T-cell (primary cell): Measurements from ENCODE around the gene MIF4GD. TPM values are rescaled to one million over a fixed set of nuclear protein-coding genes. Genes with fewer than 3 reads are reported as not detected.
A peak's percentile ranks its signal among the peaks of the same experiment; 100 is the strongest.

Experiments
- ATAC-seq, 4 experiments: fragments of 200-7000 bp in 3 of 4; fragments of 150-1000 bp in 1 of 4; cut with Tn5 transposase; replicated peaks in 1 of 4; 1 replicate in 3 of 4; 2 replicates in 1 of 4; pipeline ENCODE4 v1.10.0; 2021; ENCODE audit warnings: moderate library complexity in 3 of 4, mild to moderate bottlenecking in 2 of 4, moderate number of reproducible peaks in 1 of 4
- CTCF ChIA-PET, 2 donors: fragments of 300-600 bp; sonication (Branson Sonifier 250); formaldehyde crosslinking; loops; one replicate each; lab custom pipeline; 2022; ENCODE audit warnings: antibody characterized with exemption in 2 of 2; lab: Charles Lee
- POLR2A ChIA-PET, 2 donors: fragments of 300-600 bp; sonication (Branson Sonifier 250); formaldehyde crosslinking; loops; one replicate each; lab custom pipeline; 2022; ENCODE audit warnings: antibody characterized with exemption in 2 of 2; lab: Charles Lee
- DNase-seq, 35 experiments: peaks; one replicate each; pipeline versions ENCODE4 v3.0.0 to v3.0.0-alpha.2; 2013 to 2023
- H3K27ac ChIP-seq: one replicate; pipeline ENCODE4 v1.5.1; 2013; ENCODE audit warnings: low read length
- H3K27me3 ChIP-seq, 2 experiments: replicated peaks in 1 of 2; 1 replicate in 1 of 2; 2 replicates in 1 of 2; pipeline versions ENCODE4 v1.6.1 to v1.7.0; 2013; ENCODE audit warnings: low read length in 1 of 2, mixed read lengths in 1 of 2; ENCODE audit not compliant: control insufficient read depth in 2 of 2, insufficient read depth in 2 of 2; ENCODE audit errors: extremely low read depth in 1 of 2
- H3K36me3 ChIP-seq, 2 donors: 1 replicate in 1 of 2; 2 replicates in 1 of 2; pipeline versions ENCODE4 v1.6.1 to v1.7.0; 2013; ENCODE audit warnings: low read length in 1 of 2; ENCODE audit not compliant: control insufficient read depth in 2 of 2, insufficient read depth in 1 of 2; ENCODE audit errors: extremely low read depth in 1 of 2
- H3K4me1 ChIP-seq, 2 experiments: 1 replicate in 1 of 2; 2 replicates in 1 of 2; pipeline versions ENCODE4 v1.6.1 to v1.7.0; 2013; ENCODE audit warnings: low read length in 2 of 2, mixed read lengths in 1 of 2; ENCODE audit not compliant: insufficient read depth in 2 of 2, control insufficient read depth in 1 of 2; ENCODE audit errors: extremely low read depth in 1 of 2
- H3K4me3 ChIP-seq, 2 donors: 1 replicate in 1 of 2; 2 replicates in 1 of 2; pipeline versions ENCODE4 v1.5.1 to v1.7.0; 2013; ENCODE audit warnings: mild to moderate bottlenecking in 2 of 2, low read length in 1 of 2, moderate library complexity in 1 of 2; ENCODE audit not compliant: control insufficient read depth in 1 of 2; ENCODE audit errors: extremely low read depth in 1 of 2
- H3K9me3 ChIP-seq: 2 replicates; pipeline ENCODE4 v1.7.0; 2013
- H3K27ac Mint-ChIP-seq, 2 donors: one replicate each; pipeline ENCODE4 v1.8.0; 2020 to 2021; ENCODE audit warnings: mild to moderate bottlenecking in 2 of 2, mixed read lengths in 2 of 2
- H3K27me3 Mint-ChIP-seq, 2 donors: one replicate each; pipeline ENCODE4 v1.8.0; 2021 to 2022; ENCODE audit warnings: mixed read lengths in 2 of 2
- H3K36me3 Mint-ChIP-seq: one replicate; pipeline ENCODE4 v1.8.0; 2021; ENCODE audit warnings: mixed read lengths
- H3K4me1 Mint-ChIP-seq, 3 donors: one replicate each; pipeline ENCODE4 v1.8.0; 2020 to 2022; ENCODE audit warnings: mixed read lengths in 3 of 3, mild to moderate bottlenecking in 1 of 3
- H3K4me3 Mint-ChIP-seq, 3 donors: one replicate each; pipeline ENCODE4 v1.8.0; 2020 to 2022; ENCODE audit warnings: mild to moderate bottlenecking in 3 of 3, mixed read lengths in 3 of 3, moderate library complexity in 3 of 3
- H3K9me3 Mint-ChIP-seq, 3 donors: one replicate each; pipeline ENCODE4 v1.8.0; 2020 to 2022; ENCODE audit warnings: mixed read lengths in 3 of 3
- WGBS: methylation state at CpG from one replicate; pipeline ENCODE4 v1.1.5; 2013; ENCODE audit warnings: missing lambda C conversion rate; ENCODE audit not compliant: insufficient coverage; 5-methylcytosine and 5-hydroxymethylcytosine counted together
- total RNA-seq, 35 experiments: library from RNA in 6 of 35; stranded (reverse) in 6 of 35; fragments of 120-200 nt in 1 of 35; gene quantifications; one replicate each; pipeline versions ENCODE4 v1.2.1 to v1.2.4 and lab custom pipeline; 2013 to 2026

MIF4GD gene
- total RNA-seq, 5 donors from 2014 or later (not counting 1 experiment from before 2014, with no cell fraction given) = 27.1 to 45.6 (median 39.2) TPM

GRCh38 chr17:75241996-75242460 lies 29.0 kb downstream of the MIF4GD start:
- Mint-ChIP-seq H3K36me3 (peaks cover 42% of the 10 kb centered on the region), H3K4me1 (peaks cover 26 to 45% (median 34%) of the 10 kb centered on the region in 3 donors), H3K9me3 (no peaks in the 10 kb centered on the region), H3K4me3 (peak overlapping the region in 1 of 3 donors; percentile 30), H3K27ac (peak overlapping the region; percentile 84 to 91), H3K27me3 (no peaks in the 10 kb centered on the region)
- Histone ChIP-seq H3K36me3 (peaks cover 21 to 93% of the 10 kb centered on the region in 2 donors), H3K27me3 (no peaks in the 10 kb centered on the region), H3K27ac (peak overlapping the region; percentile 77), H3K4me1 (peaks cover 0 to 63% of the 10 kb centered on the region in 2 experiments), H3K9me3 (no peaks in the 10 kb centered on the region), H3K4me3 (no peak overlapping the region)
- CTCF ChIA-PET = interaction anchor here in 1 of 2 donors (0.6 to 3.0 kb wide), 6 partner anchors 12 to 121 kb away, joined by 3 to 12 read pairs (median 6); partner anchors contain the start of genes GGA3, MIF4GD and MRPS7
- ATAC-seq (no peak), DNase-seq (peak in 1 of 35 experiments; percentile 28)
- POLR2A ChIA-PET = interaction anchor here in 1 of 2 donors (0.6 to 1.4 kb wide), 2 partner anchors 18 to 142 kb away, joined by 3 to 5 read pairs; no protein-coding TSS in a partner anchor
- WGBS = 67% methylated on average over 15 of the region's 15 CpGs

GRCh38 chr17:75241502-75241901 lies 29.5 kb downstream of the MIF4GD start:
- peak overlapping the region; percentile 77 for H3K27ac ChIP-seq
- peaks cover 0 to 63% of the 10 kb centered on the region in 2 experiments for H3K4me1 ChIP-seq
- Mint-ChIP-seq H3K4me3 (peak overlapping the region in 1 of 3 donors; percentile 30), H3K9me3 (no peaks in the 10 kb centered on the region), H3K27ac (peak overlapping the region; percentile 66 to 91), H3K4me1 (peaks cover 26 to 45% (median 34%) of the 10 kb centered on the region in 3 donors), H3K36me3 (peaks cover 43% of the 10 kb centered on the region), H3K27me3 (no peaks in the 10 kb centered on the region)
- ATAC-seq (no peak), DNase-seq (no peak)
- POLR2A ChIA-PET = interaction anchor here in 1 of 2 donors (0.6 kb wide), 1 partner anchor 142 kb away, joined by 3 read pairs; no protein-coding TSS in a partner anchor
- peaks cover 21 to 96% of the 10 kb centered on the region in 2 donors for H3K36me3 ChIP-seq
- no peaks in the 10 kb centered on the region for H3K27me3 ChIP-seq
- WGBS = 95% methylated on average over 9 of the region's 9 CpGs
- CTCF ChIA-PET = interaction anchor here in 1 of 2 donors (0.6 to 3.0 kb wide), 3 partner anchors 11 to 122 kb away, joined by 5 to 12 read pairs (median 8); partner anchors contain the start of gene MIF4GD
- H3K4me3 ChIP-seq = no peak overlapping the region
- no peaks in the 10 kb centered on the region for H3K9me3 ChIP-seq

GRCh38 chr17:75241143-75241430 lies 29.9 kb downstream of the MIF4GD start:
- H3K27ac Mint-ChIP-seq = no peak overlapping the region

GRCh38 chr17:75240394-75241142 lies 30.5 kb downstream of the MIF4GD start:
- Mint-ChIP-seq H3K9me3 (no peaks in the 10 kb centered on the region), H3K27me3 (no peaks in the 10 kb centered on the region), H3K4me1 (peaks cover 26 to 43% (median 34%) of the 10 kb centered on the region in 3 donors), H3K4me3 (no peak overlapping the region), H3K27ac (peak overlapping the region; percentile 16 to 65), H3K36me3 (peaks cover 44% of the 10 kb centered on the region)
- ATAC-seq (peak in 3 of 4 experiments; percentile 11 to 20 (median 18)), DNase-seq (peak in 10 of 35 experiments; percentile 20 to 49 (median 28))
- Histone ChIP-seq H3K27ac (no peak overlapping the region), H3K4me3 (no peak overlapping the region), H3K9me3 (no peaks in the 10 kb centered on the region), H3K27me3 (no peaks in the 10 kb centered on the region), H3K36me3 (peaks cover 16 to 93% of the 10 kb centered on the region in 2 donors), H3K4me1 (peaks cover 0 to 63% of the 10 kb centered on the region in 2 experiments)
- ChIA-PET POLR2A (interaction anchor here in 1 of 2 donors (0.9 kb wide), 1 partner anchor 127 kb away, joined by 3 read pairs; no protein-coding TSS in a partner anchor), CTCF (interaction anchor here (0.6 to 3.0 kb wide), 5 partner anchors 9 to 260 kb away, joined by 3 to 12 read pairs (median 3); partner anchors contain the start of gene MIF4GD (in 1 of the 2))
- WGBS = 85% methylated on average over 22 of the region's 23 CpGs

More at GRCh38 chr17:75241143-75241430, 29.9 kb downstream of the MIF4GD start:
- POLR2A ChIA-PET = interaction anchor here in 1 of 2 donors (0.9 kb wide), 1 partner anchor 127 kb away, joined by 3 read pairs; no protein-coding TSS in a partner anchor
- Histone ChIP-seq H3K4me1 (peaks cover 0 to 63% of the 10 kb centered on the region in 2 experiments), H3K36me3 (peaks cover 21 to 95% of the 10 kb centered on the region in 2 donors), H3K9me3 (no peaks in the 10 kb centered on the region), H3K27ac (peak overlapping the region; percentile 77), H3K27me3 (no peaks in the 10 kb centered on the region), H3K4me3 (no peak overlapping the region)
- peaks cover 45% of the 10 kb centered on the region for H3K36me3 Mint-ChIP-seq
- no peaks in the 10 kb centered on the region for H3K9me3 Mint-ChIP-seq
- H3K4me1 Mint-ChIP-seq = peaks cover 26 to 44% (median 34%) of the 10 kb centered on the region in 3 donors
- no peaks in the 10 kb centered on the region for H3K27me3 Mint-ChIP-seq
- 88% methylated on average over 5 of the region's 7 CpGs for WGBS
- DNase-seq (no peak), ATAC-seq (no peak)
- CTCF ChIA-PET = interaction anchor here in 1 of 2 donors (3.0 kb wide), 1 partner anchor 30 kb away, joined by 12 read pairs; the partner anchor contains the start of gene MIF4GD
- H3K4me3 Mint-ChIP-seq = no peak overlapping the region

GRCh38 chr17:75239778-75240393 lies 31.1 kb downstream of the MIF4GD start:
- no peak for DNase-seq
- peak overlapping the region in 1 of 2 donors; percentile 65 for H3K27ac Mint-ChIP-seq
- Histone ChIP-seq H3K4me3 (no peak overlapping the region), H3K27me3 (no peaks in the 10 kb centered on the region), H3K9me3 (no peaks in the 10 kb centered on the region), H3K4me1 (peaks cover 0 to 63% of the 10 kb centered on the region in 2 experiments), H3K36me3 (peaks cover 15 to 93% of the 10 kb centered on the region in 2 donors), H3K27ac (no peak overlapping the region)
- 96% methylated on average over 20 of the region's 23 CpGs for WGBS
- no peak for ATAC-seq
- POLR2A ChIA-PET = no interaction called here
- CTCF ChIA-PET = interaction anchor here (0.6 to 3.0 kb wide), 7 partner anchors 10 to 260 kb away, joined by 3 to 12 read pairs (median 3); partner anchors contain the start of gene MIF4GD (in 1 of the 2)
- peaks cover 26 to 43% (median 34%) of the 10 kb centered on the region in 3 donors for H3K4me1 Mint-ChIP-seq
- H3K4me3 Mint-ChIP-seq = no peak overlapping the region
- H3K36me3 Mint-ChIP-seq = peaks cover 49% of the 10 kb centered on the region
- no peaks in the 10 kb centered on the region for H3K9me3 Mint-ChIP-seq
- no peaks in the 10 kb centered on the region for H3K27me3 Mint-ChIP-seq
